ENCODE results near the gene ADAMTS7.
"Not testable (repeated sequence)": the region's sequence is repeated elsewhere in the genome, so short reads cannot be mapped to it uniquely, and the experiment has no call there.

DNA sequence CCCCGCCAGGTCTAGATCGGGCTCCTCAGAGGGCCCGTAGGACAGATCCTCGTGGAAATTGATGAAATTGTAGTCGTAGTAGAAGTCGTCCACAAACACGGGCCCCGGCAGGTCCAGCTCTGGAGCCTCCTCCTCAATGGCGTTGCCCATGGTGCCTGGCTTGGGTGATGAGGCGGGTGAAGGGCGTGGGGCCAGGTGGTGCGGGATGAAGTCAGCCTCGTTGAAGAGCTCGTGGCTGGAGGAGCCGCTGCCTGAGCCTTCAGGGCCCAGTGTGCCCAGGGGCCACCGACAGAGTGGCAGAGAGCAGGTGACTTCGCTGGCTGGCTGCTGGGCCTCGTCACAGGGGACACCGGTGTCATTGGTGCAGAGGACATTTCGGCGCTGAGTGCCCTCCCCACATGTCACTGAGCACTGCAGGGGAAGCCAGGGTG lies 44.6 kb downstream of the ADAMTS7 start:
- TF ChIP-seq, protein P1, sequence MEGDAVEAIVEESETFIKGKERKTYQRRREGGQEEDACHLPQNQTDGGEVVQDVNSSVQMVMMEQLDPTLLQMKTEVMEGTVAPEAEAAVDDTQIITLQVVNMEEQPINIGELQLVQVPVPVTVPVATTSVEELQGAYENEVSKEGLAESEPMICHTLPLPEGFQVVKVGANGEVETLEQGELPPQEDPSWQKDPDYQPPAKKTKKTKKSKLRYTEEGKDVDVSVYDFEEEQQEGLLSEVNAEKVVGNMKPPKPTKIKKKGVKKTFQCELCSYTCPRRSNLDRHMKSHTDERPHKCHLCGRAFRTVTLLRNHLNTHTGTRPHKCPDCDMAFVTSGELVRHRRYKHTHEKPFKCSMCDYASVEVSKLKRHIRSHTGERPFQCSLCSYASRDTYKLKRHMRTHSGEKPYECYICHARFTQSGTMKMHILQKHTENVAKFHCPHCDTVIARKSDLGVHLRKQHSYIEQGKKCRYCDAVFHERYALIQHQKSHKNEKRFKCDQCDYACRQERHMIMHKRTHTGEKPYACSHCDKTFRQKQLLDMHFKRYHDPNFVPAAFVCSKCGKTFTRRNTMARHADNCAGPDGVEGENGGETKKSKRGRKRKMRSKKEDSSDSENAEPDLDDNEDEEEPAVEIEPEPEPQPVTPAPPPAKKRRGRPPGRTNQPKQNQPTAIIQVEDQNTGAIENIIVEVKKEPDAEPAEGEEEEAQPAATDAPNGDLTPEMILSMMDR (IDR thresholded peaks at IDR 0.05; ENCODE audit: insufficient read depth, low read depth, low read length): not testable (repeated sequence)
- not testable (repeated sequence) for TF ChIP-seq EZH2 (IDR thresholded peaks at IDR 0.05; ENCODE audit: insufficient read depth, low read length)
